K562 (cell line): ENCODE data around the gene LRRC71. TPM values are rescaled to one million over a fixed set of nuclear protein-coding genes. Genes with fewer than 3 reads are reported as not detected.

Source experiments
- SAFB2 ChIP-seq: fragments of 200-400 bp; formaldehyde crosslinking; IDR thresholded peaks from 2 replicates; pipeline ENCODE4 v1.6.1; 2018; ENCODE audit warnings: borderline replicate concordance, low read length, low read depth, moderate library complexity; ENCODE audit not compliant: severe bottlenecking
- SPI1 ChIP-seq: IDR thresholded peaks from 2 replicates; pipeline ENCODE4 v1.6.1; 2011; ENCODE audit warnings: low read depth, low read length, control low read depth, borderline replicate concordance
- polyA plus RNA-seq, 8 experiments: library from polyadenylated mRNA; depleted of rRNA in 4 of 8; stranded (reverse) in 5 of 8; unstranded in 3 of 8; fragments of >200 nt; fragmentation: Nextera tagmentation in 2 of 8; fragmentation: Illumina TruSeq in 1 of 8; extraction: Ambion mirVana in 2 of 8; extraction: Trizol in 1 of 8; gene quantifications; 2 replicates each; pipeline versions ENCODE4 v1.2.1 to v1.2.3, GENCODE V29; 2011 to 2014; ENCODE audit warnings: inconsistent platforms in 1 of 8, missing spikeins in 1 of 8
- total RNA-seq, 7 experiments: library from RNA; depleted of rRNA in 6 of 7; stranded (reverse); fragments of >200 nt in 6 of 7; fragmentation: Illumina TruSeq in 2 of 7; extraction: Trizol in 2 of 7; gene quantifications; 2 replicates each; pipeline versions ENCODE4 v1.2.1 to v1.2.3, GENCODE V29; 2011 to 2021; ENCODE audit warnings: low replicate concordance in 1 of 7
- TF ChIP-seq, protein P1 (sequence below): fragments of 450-650 bp; IDR thresholded peaks from 2 replicates; pipeline ENCODE4 v1.6.1; 2016; ENCODE audit warnings: low read depth
- TF ChIP-seq, protein P2 (sequence below): sonication (generic); formaldehyde crosslinking; IDR thresholded peaks from 2 replicates; pipeline ENCODE4 v1.9.0; 2022; ENCODE audit warnings: mild to moderate bottlenecking, missing genetic modification reagents

LRRC71 gene
- total and polyA plus RNA-seq, 9 of the 15 experiments (the other 6 are each of a cell fraction or from before 2014, with no cell fraction given) = 0.06 to 1.2 (median 0.51) TPM; not detected in 1

DNA sequence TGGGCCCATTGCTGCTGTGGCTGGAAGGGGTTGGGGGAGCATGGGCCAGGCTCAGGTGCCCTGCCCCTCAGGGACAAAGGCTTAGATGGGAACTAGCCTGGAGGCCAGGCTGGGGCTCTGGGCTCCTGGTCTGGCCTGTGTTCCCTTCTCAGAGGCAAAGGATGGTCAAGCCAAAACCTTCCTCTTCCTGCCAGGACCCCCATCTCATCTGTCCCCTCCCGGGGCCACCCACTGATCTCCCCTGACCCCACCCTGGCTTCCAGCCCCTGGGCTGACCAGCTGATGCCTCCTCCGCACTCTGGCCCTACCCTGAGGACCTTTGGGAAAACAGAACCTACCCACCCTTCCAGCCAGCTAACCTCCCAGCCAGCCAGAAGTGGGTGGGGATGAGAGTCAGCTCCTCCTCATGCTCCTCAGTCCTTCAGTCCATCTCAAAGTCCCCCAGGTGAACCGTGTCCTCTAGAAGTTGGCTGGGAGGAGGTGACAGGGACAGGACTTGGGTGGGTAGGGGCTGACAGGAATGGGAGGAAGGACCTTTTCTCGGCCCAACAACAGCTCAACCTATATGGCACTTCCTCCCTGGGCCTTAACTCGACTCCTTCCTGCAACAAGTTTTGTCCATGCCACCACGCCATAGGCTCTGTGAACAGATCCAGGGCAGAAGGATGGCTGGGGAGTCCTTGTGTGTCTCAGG is 19.4 kb upstream of the LRRC71 start (continued):
- TF ChIP-seq, protein P1, sequence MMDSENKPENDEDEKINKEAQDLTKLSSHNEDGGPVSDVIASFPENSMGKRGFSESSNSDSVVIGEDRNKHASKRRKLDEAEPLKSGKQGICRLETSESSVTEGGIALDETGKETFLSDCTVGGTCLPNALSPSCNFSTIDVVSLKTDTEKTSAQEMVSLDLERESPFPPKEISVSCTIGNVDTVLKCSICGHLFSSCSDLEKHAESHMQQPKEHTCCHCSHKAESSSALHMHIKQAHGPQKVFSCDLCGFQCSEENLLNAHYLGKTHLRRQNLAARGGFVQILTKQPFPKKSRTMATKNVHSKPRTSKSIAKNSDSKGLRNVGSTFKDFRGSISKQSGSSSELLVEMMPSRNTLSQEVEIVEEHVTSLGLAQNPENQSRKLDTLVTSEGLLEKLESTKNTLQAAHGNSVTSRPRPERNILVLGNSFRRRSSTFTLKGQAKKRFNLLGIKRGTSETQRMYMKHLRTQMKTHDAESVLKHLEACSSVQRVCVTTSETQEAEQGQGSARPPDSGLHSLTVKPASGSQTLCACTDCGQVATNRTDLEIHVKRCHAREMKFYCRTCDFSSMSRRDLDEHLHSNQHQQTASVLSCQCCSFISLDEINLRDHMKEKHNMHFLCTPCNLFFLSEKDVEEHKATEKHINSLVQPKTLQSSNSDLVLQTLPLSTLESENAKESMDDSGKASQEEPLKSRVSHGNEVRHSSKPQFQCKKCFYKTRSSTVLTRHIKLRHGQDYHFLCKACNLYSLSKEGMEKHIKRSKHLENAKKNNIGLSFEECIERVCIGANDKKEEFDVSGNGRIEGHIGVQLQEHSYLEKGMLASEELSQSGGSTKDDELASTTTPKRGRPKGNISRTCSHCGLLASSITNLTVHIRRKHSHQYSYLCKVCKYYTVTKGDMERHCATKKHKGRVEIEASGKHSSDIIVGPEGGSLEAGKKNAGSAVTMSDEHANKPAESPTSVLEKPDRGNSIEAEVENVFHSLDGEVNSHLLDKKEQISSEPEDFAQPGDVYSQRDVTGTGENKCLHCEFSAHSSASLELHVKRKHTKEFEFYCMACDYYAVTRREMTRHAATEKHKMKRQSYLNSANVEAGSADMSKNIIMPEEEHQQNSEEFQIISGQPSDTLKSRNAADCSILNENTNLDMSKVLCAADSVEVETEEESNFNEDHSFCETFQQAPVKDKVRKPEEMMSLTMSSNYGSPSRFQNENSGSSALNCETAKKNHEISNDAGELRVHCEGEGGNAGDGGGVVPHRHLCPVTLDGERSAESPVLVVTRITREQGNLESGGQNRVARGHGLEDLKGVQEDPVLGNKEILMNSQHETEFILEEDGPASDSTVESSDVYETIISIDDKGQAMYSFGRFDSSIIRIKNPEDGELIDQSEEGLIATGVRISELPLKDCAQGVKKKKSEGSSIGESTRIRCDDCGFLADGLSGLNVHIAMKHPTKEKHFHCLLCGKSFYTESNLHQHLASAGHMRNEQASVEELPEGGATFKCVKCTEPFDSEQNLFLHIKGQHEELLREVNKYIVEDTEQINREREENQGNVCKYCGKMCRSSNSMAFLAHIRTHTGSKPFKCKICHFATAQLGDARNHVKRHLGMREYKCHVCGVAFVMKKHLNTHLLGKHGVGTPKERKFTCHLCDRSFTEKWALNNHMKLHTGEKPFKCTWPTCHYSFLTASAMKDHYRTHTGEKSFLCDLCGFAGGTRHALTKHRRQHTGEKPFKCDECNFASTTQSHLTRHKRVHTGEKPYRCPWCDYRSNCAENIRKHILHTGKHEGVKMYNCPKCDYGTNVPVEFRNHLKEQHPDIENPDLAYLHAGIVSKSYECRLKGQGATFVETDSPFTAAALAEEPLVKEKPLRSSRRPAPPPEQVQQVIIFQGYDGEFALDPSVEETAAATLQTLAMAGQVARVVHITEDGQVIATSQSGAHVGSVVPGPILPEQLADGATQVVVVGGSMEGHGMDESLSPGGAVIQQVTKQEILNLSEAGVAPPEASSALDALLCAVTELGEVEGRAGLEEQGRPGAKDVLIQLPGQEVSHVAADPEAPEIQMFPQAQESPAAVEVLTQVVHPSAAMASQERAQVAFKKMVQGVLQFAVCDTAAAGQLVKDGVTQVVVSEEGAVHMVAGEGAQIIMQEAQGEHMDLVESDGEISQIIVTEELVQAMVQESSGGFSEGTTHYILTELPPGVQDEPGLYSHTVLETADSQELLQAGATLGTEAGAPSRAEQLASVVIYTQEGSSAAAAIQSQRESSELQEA = no peak
- TF ChIP-seq, protein P2, sequence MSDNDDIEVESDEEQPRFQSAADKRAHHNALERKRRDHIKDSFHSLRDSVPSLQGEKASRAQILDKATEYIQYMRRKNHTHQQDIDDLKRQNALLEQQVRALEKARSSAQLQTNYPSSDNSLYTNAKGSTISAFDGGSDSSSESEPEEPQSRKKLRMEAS (CRISPR knock-in tag) = 0 out of 2 replicates have a peak, but pooled peaks have one; percentile 3
- no peak for TF ChIP-seq SAFB2
- TF ChIP-seq SPI1 = peak; percentile 53; the same call in 1 of the 2 replicates
- TF ChIP-seq, all 486 proteins: peak for 2
